Gastrocnemius medialis (tissue), 4 donors: ENCODE data around the gene FRAS1. TPM values are rescaled to one million over a fixed set of nuclear protein-coding genes. Genes with fewer than 3 reads are reported as not detected.

Source experiments
- ATAC-seq, 2 donors: fragments of 150-250 bp; one replicate each; pipeline ENCODE4 v1.9.1; 2016
- DNase-seq, 2 donors: peaks; one replicate each; pipeline ENCODE4 v3.0.0-alpha.2; 2019
- H3K27ac ChIP-seq, 4 donors: fragments of 200-600 bp; sonication (generic); 1 replicate in 1 of 4; 2 replicates in 3 of 4; pipeline ENCODE4 v1.5.1; 2016 to 2018; ENCODE audit warnings: mild to moderate bottlenecking in 2 of 4, moderate library complexity in 1 of 4
- H3K27me3 ChIP-seq, 3 donors: fragments of 200-600 bp; sonication (generic) in 2 of 3; 1 replicate in 1 of 3; 2 replicates in 2 of 3; pipeline versions ENCODE4 v1.5.1 to v1.6.0; 2016 to 2019; ENCODE audit warnings: mild to moderate bottlenecking in 1 of 3, moderate library complexity in 1 of 3
- H3K36me3 ChIP-seq, 2 donors: fragments of 200-600 bp; sonication (generic) in 1 of 2; one replicate each; pipeline ENCODE4 v1.5.1; 2017 to 2018
- H3K4me1 ChIP-seq, 2 donors: fragments of 200-600 bp; sonication (generic) in 1 of 2; one replicate each; pipeline ENCODE4 v1.5.1; 2016 to 2017; ENCODE audit warnings: mild to moderate bottlenecking in 2 of 2
- H3K4me3 ChIP-seq, 4 donors: fragments of 200-600 bp; sonication (generic) in 3 of 4; 1 replicate in 1 of 4; 2 replicates in 3 of 4; pipeline ENCODE4 v1.5.1; 2016 to 2019; ENCODE audit warnings: mild to moderate bottlenecking in 2 of 4
- H3K9me3 ChIP-seq, 3 donors: fragments of 200-600 bp; sonication (generic) in 2 of 3; 1 replicate in 1 of 3; 2 replicates in 2 of 3; pipeline ENCODE4 v1.5.1; 2016 to 2019
- CTCF ChIP-seq, 5 experiments: fragments of 450-650 bp in 3 of 5; fragments of 200-600 bp in 2 of 5; sonication (generic) in 2 of 5; IDR thresholded peaks in 4 of 5; conservative IDR thresholded peaks in 1 of 5; 1 replicate in 4 of 5; 2 replicates in 1 of 5; pipeline ENCODE4 v1.5.1; 2016 to 2019; ENCODE audit warnings: antibody characterized with exemption in 5 of 5, mild to moderate bottlenecking in 3 of 5, moderate library complexity in 3 of 5
- POLR2A ChIP-seq, 2 donors: fragments of 450-650 bp; IDR thresholded peaks; one replicate each; pipeline ENCODE4 v1.6.1; 2017; ENCODE audit warnings: antibody characterized with exemption in 2 of 2, mild to moderate bottlenecking in 2 of 2, moderate library complexity in 2 of 2
- in situ Hi-C, 4 donors: fragments of 200-750 bp; cut with MboI; loops; one replicate each; pipeline versions ENCODE4 v1.15.0 to v1.8.0; 2017; ENCODE audit warnings: low sequenced_read_pairs in 4 of 4
- intact Hi-C: fragments of 100-400 bp; cut with DNase I; formaldehyde crosslinking; loops from one replicate; pipeline ENCODE4 v1.15.1; 2023; ENCODE audit warnings: low total_unique reads
- total RNA-seq, 4 donors: library from RNA; depleted of rRNA; stranded (reverse); fragments of >200 nt; gene quantifications; one replicate each; pipeline versions ENCODE4 v1.1.0 to v1.2.3, GENCODE V29; 2016

FRAS1 gene
- total RNA-seq, 4 donors from 2014 or later: 0.39 to 0.64 (median 0.46) TPM

DNA sequence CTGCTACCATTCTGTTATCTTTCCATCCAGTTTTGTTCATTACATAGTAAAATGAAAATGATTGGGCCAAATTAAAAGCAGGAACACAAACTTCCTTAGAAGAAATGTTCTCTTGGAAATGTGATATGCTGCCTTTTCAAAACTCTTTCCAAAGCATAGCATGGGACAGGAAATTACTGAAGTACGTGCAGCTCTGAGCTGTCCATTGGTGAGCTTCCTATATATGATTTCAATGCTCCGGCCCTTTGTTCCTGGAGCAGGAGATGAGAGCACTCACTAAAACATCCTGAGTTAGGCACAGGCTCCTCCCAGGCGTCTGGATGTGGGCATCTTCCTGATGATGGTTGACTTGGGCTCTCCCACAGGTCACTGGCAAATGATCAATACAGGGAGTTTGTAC is 461.4 kb downstream of the FRAS1 start:
- Histone ChIP-seq H3K9me3 (no peaks in the 10 kb centered on the region), H3K27ac (no peak overlapping the region), H3K36me3 (no peaks in the 10 kb centered on the region), H3K4me3 (no peak overlapping the region), H3K4me1 (no peaks in the 10 kb centered on the region), H3K27me3 (no peaks in the 10 kb centered on the region)
- in situ Hi-C loops (loop anchor here (5.0 to 25.0 kb wide), 3 partner anchors 556 to 564 kb away; no protein-coding TSS in a partner anchor), intact Hi-C loops (no loop called here)
- DNase-seq: no peak
- ATAC-seq: no peak
- TF ChIP-seq CTCF (IDR thresholded peaks at IDR 0.05 in 4 of 5, conservative IDR thresholded peaks at IDR 0.05 in 1 of 5) (no peak), POLR2A (IDR thresholded peaks at IDR 0.05) (no peak)

GRCh38 chr4:78519962-78520361 is 462.8 kb downstream of the FRAS1 start:
- ATAC-seq (no peak), DNase-seq (no peak)
- intact Hi-C loops (no loop called here), in situ Hi-C loops (loop anchor here (5.0 to 25.0 kb wide), 3 partner anchors 558 to 565 kb away; no protein-coding TSS in a partner anchor)
- Histone ChIP-seq H3K4me3 (no peak overlapping the region), H3K27ac (peak overlapping the region in 2 of 4 donors; percentile 19 to 41), H3K27me3 (no peaks in the 10 kb centered on the region), H3K9me3 (no peaks in the 10 kb centered on the region), H3K36me3 (no peaks in the 10 kb centered on the region), H3K4me1 (no peaks in the 10 kb centered on the region)
- TF ChIP-seq CTCF (IDR thresholded peaks at IDR 0.05 in 4 of 5, conservative IDR thresholded peaks at IDR 0.05 in 1 of 5) (no peak), POLR2A (IDR thresholded peaks at IDR 0.05) (no peak)

GRCh38 chr4:78520808-78521226 is 463.7 kb downstream of the FRAS1 start:
- no peaks in the 10 kb centered on the region for H3K9me3 ChIP-seq
- no peaks in the 10 kb centered on the region for H3K4me1 ChIP-seq
- ATAC-seq (no peak), DNase-seq (no peak)
- no peak overlapping the region for H3K4me3 ChIP-seq
- H3K36me3 ChIP-seq: no peaks in the 10 kb centered on the region
- in situ Hi-C loops (loop anchor here in 1 of 4 donors (25.0 kb wide), 1 partner anchor 559 kb away; no protein-coding TSS in a partner anchor), intact Hi-C loops (no loop called here)
- H3K27ac ChIP-seq: peak overlapping the region; percentile 19 to 41 (median 30)
- no peaks in the 10 kb centered on the region for H3K27me3 ChIP-seq
- TF ChIP-seq CTCF (IDR thresholded peaks at IDR 0.05 in 4 of 5, conservative IDR thresholded peaks at IDR 0.05 in 1 of 5): no peak
- TF ChIP-seq POLR2A (IDR thresholded peaks at IDR 0.05): no peak

DNA sequence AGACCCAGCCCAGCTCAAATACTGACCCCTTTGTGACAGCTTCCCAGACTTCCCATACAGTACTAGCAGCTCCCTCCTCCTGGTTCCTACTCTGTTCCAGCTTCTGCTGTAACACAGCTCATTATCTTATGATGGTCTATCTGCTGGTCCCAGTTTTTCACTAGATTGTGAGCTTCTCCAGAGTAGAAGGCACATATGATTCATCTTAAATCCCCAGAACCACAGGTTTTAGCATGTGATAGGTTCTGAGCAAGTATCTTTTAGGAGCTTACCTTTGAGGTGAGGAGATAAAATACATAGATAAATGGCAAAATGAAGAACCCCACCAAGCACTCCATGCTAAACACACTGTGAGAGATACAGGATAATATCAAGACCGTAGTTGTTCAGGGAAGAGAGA is 466.9 kb downstream of the FRAS1 start:
- Histone ChIP-seq H3K27ac (no peak overlapping the region), H3K4me3 (no peak overlapping the region), H3K36me3 (no peaks in the 10 kb centered on the region), H3K4me1 (no peaks in the 10 kb centered on the region), H3K9me3 (no peaks in the 10 kb centered on the region), H3K27me3 (no peaks in the 10 kb centered on the region)
- intact Hi-C loops (no loop called here), in situ Hi-C loops (loop anchor here in 1 of 4 donors (25.0 kb wide), 1 partner anchor 562 kb away; no protein-coding TSS in a partner anchor)
- TF ChIP-seq CTCF (IDR thresholded peaks at IDR 0.05 in 4 of 5, conservative IDR thresholded peaks at IDR 0.05 in 1 of 5): no peak
- TF ChIP-seq POLR2A (IDR thresholded peaks at IDR 0.05): no peak
- no peak for DNase-seq
- no peak for ATAC-seq

DNA sequence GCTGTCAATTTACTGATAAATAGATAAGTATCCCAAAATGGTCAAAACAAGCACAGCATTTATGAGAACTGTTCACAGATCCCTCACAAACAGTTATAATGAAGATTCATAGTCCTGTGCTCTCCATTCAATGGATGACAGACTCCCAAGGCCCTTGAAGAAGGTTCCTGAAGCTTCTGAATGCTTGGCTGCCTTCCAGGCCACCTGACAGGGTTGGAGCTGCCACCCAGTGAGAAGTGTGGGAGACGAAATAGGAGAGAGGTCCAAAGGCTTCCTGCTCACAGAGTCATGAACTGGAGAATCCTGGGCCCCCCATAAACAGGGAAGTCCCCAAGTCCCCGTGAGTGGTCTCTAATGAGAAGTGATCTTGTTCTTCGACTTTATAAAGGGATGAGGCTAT is 468.4 kb downstream of the FRAS1 start:
- Histone ChIP-seq H3K27ac (no peak overlapping the region), H3K9me3 (no peaks in the 10 kb centered on the region), H3K4me3 (no peak overlapping the region), H3K4me1 (no peaks in the 10 kb centered on the region), H3K36me3 (no peaks in the 10 kb centered on the region), H3K27me3 (no peaks in the 10 kb centered on the region)
- in situ Hi-C loops (no loop called here), intact Hi-C loops (no loop called here)
- no peak for ATAC-seq
- TF ChIP-seq POLR2A (IDR thresholded peaks at IDR 0.05) (no peak), CTCF (IDR thresholded peaks at IDR 0.05 in 4 of 5, conservative IDR thresholded peaks at IDR 0.05 in 1 of 5) (no peak)
- no peak for DNase-seq
